Thoracic aorta (tissue), 2 donors: ENCODE measurements around the gene DGCR6L. TPM values are rescaled to one million over a fixed set of nuclear protein-coding genes. Genes with fewer than 3 reads are reported as not detected.
"Not testable (repeated sequence)": the region's sequence is repeated elsewhere in the genome, so short reads cannot be mapped to it uniquely, and the experiment has no call there.

Experiments used
- ATAC-seq: fragments of 150-250 bp; one replicate; pipeline ENCODE4 v1.8.0; 2017; ENCODE audit warnings: low read depth; ENCODE audit not compliant: insufficient number of reproducible peaks, low FRiP score
- DNase-seq: peaks from one replicate; pipeline ENCODE4 v3.0.0-alpha.2; 2020; ENCODE audit warnings: low spot score
- H3K27ac ChIP-seq, 2 donors: fragments of 200-600 bp; sonication (generic); 1 replicate in 1 of 2; 2 replicates in 1 of 2; pipeline ENCODE4 v1.5.1; 2016; ENCODE audit warnings: mild to moderate bottlenecking in 2 of 2, moderate library complexity in 2 of 2
- H3K27me3 ChIP-seq: fragments of 200-600 bp; sonication (generic); replicated peaks from 2 replicates; pipeline ENCODE4 v1.6.0; 2016; ENCODE audit warnings: mild to moderate bottlenecking; ENCODE audit not compliant: insufficient read depth
- H3K36me3 ChIP-seq: fragments of 200-600 bp; sonication (generic); one replicate; pipeline ENCODE4 v1.5.1; 2016
- H3K4me1 ChIP-seq, 2 donors: fragments of 200-600 bp; sonication (generic); 1 replicate in 1 of 2; 2 replicates in 1 of 2; pipeline versions ENCODE4 v1.5.1 to v1.6.0; 2016; ENCODE audit warnings: low read depth in 2 of 2, mild to moderate bottlenecking in 1 of 2; ENCODE audit not compliant: control insufficient read depth in 1 of 2
- H3K4me3 ChIP-seq: fragments of 200-600 bp; sonication (generic); 2 replicates; pipeline ENCODE4 v1.5.1; 2016; ENCODE audit warnings: mild to moderate bottlenecking
- H3K9me3 ChIP-seq: fragments of 200-600 bp; sonication (generic); 2 replicates; pipeline ENCODE4 v1.5.1; 2016
- CTCF ChIP-seq: fragments of 200-600 bp; sonication (generic); IDR thresholded peaks from one replicate; pipeline ENCODE4 v1.5.1; 2019; ENCODE audit warnings: antibody characterized with exemption
- total RNA-seq, 2 donors: library from RNA; depleted of rRNA; stranded (reverse); fragments of >200 nt; gene quantifications; one replicate each; pipeline versions ENCODE4 v1.1.0 to v1.2.3, GENCODE V29; 2016

Gene DGCR6L
- total RNA-seq, 2 donors from 2014 or later = 28.8 to 69.3 TPM

- Histone ChIP-seq H3K4me1 (peaks cover 20 to 37% of the 10 kb centered on the region in 2 donors), H3K27ac (no peak overlapping the region), H3K36me3 (no peaks in the 10 kb centered on the region), H3K4me3 (no peak overlapping the region), H3K27me3 (no peaks in the 10 kb centered on the region), H3K9me3 (no peaks in the 10 kb centered on the region)
- ATAC-seq = no peak
- TF ChIP-seq CTCF = no peak
- no peak for DNase-seq
Measured at GRCh38 chr22:20316844-20317401, 2.9 kb downstream of the DGCR6L start.

- no peak overlapping the region for H3K27ac ChIP-seq
- DNase-seq (no peak), ATAC-seq (no peak)
- no peaks in the 10 kb centered on the region for H3K36me3 ChIP-seq
- H3K4me3 ChIP-seq = no peak overlapping the region
- no peaks in the 10 kb centered on the region for H3K9me3 ChIP-seq
- no peaks in the 10 kb centered on the region for H3K27me3 ChIP-seq
- no peak for TF ChIP-seq CTCF
- H3K4me1 ChIP-seq = peaks cover 20 to 31% of the 10 kb centered on the region in 2 donors
Measured at GRCh38 chr22:20316217-20316843, 3.5 kb downstream of the DGCR6L start.

GRCh38 chr22:20315337-20316216, 4.3 kb downstream of the DGCR6L start:
- no peaks in the 10 kb centered on the region for H3K9me3 ChIP-seq
- no peak for TF ChIP-seq CTCF
- no peak overlapping the region for H3K4me3 ChIP-seq
- no peak for ATAC-seq
- no peaks in the 10 kb centered on the region for H3K27me3 ChIP-seq
- peaks cover 13 to 24% of the 10 kb centered on the region in 2 donors for H3K4me1 ChIP-seq
- no peak for DNase-seq
- no peaks in the 10 kb centered on the region for H3K36me3 ChIP-seq
- no peak overlapping the region for H3K27ac ChIP-seq

- H3K4me3 ChIP-seq, H3K9me3 ChIP-seq, H3K27ac ChIP-seq, ATAC-seq, DNase-seq, H3K27me3 ChIP-seq, H3K36me3 ChIP-seq: not testable (repeated sequence)
- H3K4me1 ChIP-seq = peaks cover 13 to 23% of the 10 kb centered on the region in 2 donors
Measured at GRCh38 chr22:20314741-20315336, 5.0 kb downstream of the DGCR6L start.

GRCh38 chr22:20314206-20314605, 5.7 kb downstream of the DGCR6L start:
- not testable (repeated sequence) for H3K4me3 ChIP-seq, ATAC-seq

GRCh38 chr22:20313306-20314077, 6.4 kb downstream of the DGCR6L start:
- H3K27me3 ChIP-seq, H3K9me3 ChIP-seq, H3K36me3 ChIP-seq, ATAC-seq, DNase-seq, H3K4me3 ChIP-seq, H3K27ac ChIP-seq: not testable (repeated sequence)
- H3K4me1 ChIP-seq = peaks cover 5 to 14% of the 10 kb centered on the region in 2 donors

More at GRCh38 chr22:20314206-20314605, 5.7 kb downstream of the DGCR6L start:
- not testable (repeated sequence) for H3K36me3 ChIP-seq, H3K27ac ChIP-seq, H3K9me3 ChIP-seq, DNase-seq, H3K27me3 ChIP-seq
- peaks cover 12 to 21% of the 10 kb centered on the region in 2 donors for H3K4me1 ChIP-seq
